Ascending aorta (tissue), 2 donors: ENCODE results near the gene KANSL1. TPM values are rescaled to one million over a fixed set of nuclear protein-coding genes. Genes with fewer than 3 reads are reported as not detected.

Experiments
- DNase-seq, 2 donors: peaks; one replicate each; pipeline ENCODE4 v3.0.0-alpha.2; 2019; ENCODE audit warnings: low spot score in 2 of 2
- H3K27ac ChIP-seq, 2 donors: fragments of 200-600 bp; sonication (generic); one replicate each; pipeline ENCODE4 v1.5.1; 2016 to 2017; ENCODE audit warnings: mild to moderate bottlenecking in 1 of 2
- H3K27me3 ChIP-seq: fragments of 200-600 bp; sonication (generic); one replicate; pipeline ENCODE4 v1.5.1; 2017
- H3K36me3 ChIP-seq, 2 donors: fragments of 200-600 bp; sonication (generic); one replicate each; pipeline ENCODE4 v1.5.1; 2016
- H3K4me1 ChIP-seq, 2 donors: fragments of 200-600 bp; sonication (generic); one replicate each; pipeline ENCODE4 v1.5.1; 2016 to 2017; ENCODE audit warnings: mild to moderate bottlenecking in 1 of 2
- H3K4me3 ChIP-seq, 2 donors: fragments of 200-600 bp; sonication (generic); one replicate each; pipeline ENCODE4 v1.5.1; 2016 to 2017; ENCODE audit warnings: mild to moderate bottlenecking in 1 of 2
- H3K9me3 ChIP-seq, 2 donors: fragments of 200-600 bp; sonication (generic); one replicate each; pipeline ENCODE4 v1.5.1; 2016
- CTCF ChIP-seq, 3 experiments: fragments of 200-600 bp in 2 of 3; fragments of 450-650 bp in 1 of 3; sonication (generic) in 2 of 3; IDR thresholded peaks; one replicate each; pipeline ENCODE4 v1.5.1; 2016 to 2019; ENCODE audit warnings: antibody characterized with exemption in 3 of 3, mild to moderate bottlenecking in 1 of 3, moderate library complexity in 1 of 3
- intact Hi-C: fragments of 100-400 bp; cut with DNase I; formaldehyde crosslinking; loops from one replicate; pipeline ENCODE4 v1.15.1; 2023
- total RNA-seq: library from RNA; depleted of rRNA; stranded (reverse); fragments of >200 nt; gene quantifications from one replicate; pipeline ENCODE4 v1.1.0, GENCODE V29; 2016

Gene KANSL1
- total RNA-seq, 1 donor from 2014 or later = 53.5 TPM

GRCh38 chr17:46148247-46148646, 45.0 kb downstream of the KANSL1 start:
- Histone ChIP-seq H3K27me3 (no peaks in the 10 kb centered on the region), H3K4me1 (peaks cover 0 to 33% of the 10 kb centered on the region in 2 donors), H3K4me3 (no peak overlapping the region), H3K9me3 (no peaks in the 10 kb centered on the region), H3K36me3 (no peaks in the 10 kb centered on the region), H3K27ac (no peak overlapping the region)
- intact Hi-C loops = no loop called here
- DNase-seq = no peak
- no peak for TF ChIP-seq CTCF (IDR thresholded peaks at IDR 0.05)

- H3K4me1 ChIP-seq = peaks cover 0 to 34% of the 10 kb centered on the region in 2 donors
These were observed 45.9 kb downstream of the KANSL1 start for GRCh38 chr17:46147296-46147695.

GRCh38 chr17:46144246-46144645, 49.0 kb downstream of the KANSL1 start:
- intact Hi-C loops = no loop called here
- no peak for DNase-seq
- Histone ChIP-seq H3K4me3 (no peak overlapping the region), H3K27me3 (no peaks in the 10 kb centered on the region), H3K9me3 (no peaks in the 10 kb centered on the region), H3K4me1 (peaks cover 0 to 27% of the 10 kb centered on the region in 2 donors), H3K36me3 (no peaks in the 10 kb centered on the region), H3K27ac (no peak overlapping the region)
- no peak for TF ChIP-seq CTCF (IDR thresholded peaks at IDR 0.05)

More at GRCh38 chr17:46147296-46147695, 45.9 kb downstream of the KANSL1 start:
- Histone ChIP-seq H3K9me3 (no peaks in the 10 kb centered on the region), H3K27me3 (no peaks in the 10 kb centered on the region), H3K4me3 (no peak overlapping the region), H3K27ac (no peak overlapping the region), H3K36me3 (no peaks in the 10 kb centered on the region)
- intact Hi-C loops = no loop called here
- DNase-seq = no peak
- no peak for TF ChIP-seq CTCF (IDR thresholded peaks at IDR 0.05)

- Histone ChIP-seq H3K4me3 (no peak overlapping the region), H3K9me3 (no peaks in the 10 kb centered on the region), H3K4me1 (peaks cover 0 to 27% of the 10 kb centered on the region in 2 donors), H3K36me3 (no peaks in the 10 kb centered on the region), H3K27ac (no peak overlapping the region), H3K27me3 (no peaks in the 10 kb centered on the region)
- no peak for TF ChIP-seq CTCF (IDR thresholded peaks at IDR 0.05)
- intact Hi-C loops = no loop called here
- DNase-seq = no peak
These were observed 49.4 kb downstream of the KANSL1 start for GRCh38 chr17:46143827-46144236.

GRCh38 chr17:46141645-46142044, 51.6 kb downstream of the KANSL1 start:
- no peak for TF ChIP-seq CTCF (IDR thresholded peaks at IDR 0.05)
- no peak for DNase-seq
- no peak overlapping the region for H3K27ac ChIP-seq
- H3K36me3 ChIP-seq = no peaks in the 10 kb centered on the region
- H3K9me3 ChIP-seq = no peaks in the 10 kb centered on the region
- intact Hi-C loops = no loop called here
- H3K4me3 ChIP-seq = no peak overlapping the region
- H3K4me1 ChIP-seq = peaks cover 0 to 27% of the 10 kb centered on the region in 2 donors
- no peaks in the 10 kb centered on the region for H3K27me3 ChIP-seq

GRCh38 chr17:46140645-46141197, 52.5 kb downstream of the KANSL1 start:
- DNase-seq = no peak
- no peaks in the 10 kb centered on the region for H3K27me3 ChIP-seq
- H3K9me3 ChIP-seq = no peaks in the 10 kb centered on the region
- intact Hi-C loops = no loop called here
- TF ChIP-seq CTCF (IDR thresholded peaks at IDR 0.05) = no peak
- no peak overlapping the region for H3K4me3 ChIP-seq
- H3K4me1 ChIP-seq = peaks cover 0 to 31% of the 10 kb centered on the region in 2 donors
- H3K27ac ChIP-seq = no peak overlapping the region
- no peaks in the 10 kb centered on the region for H3K36me3 ChIP-seq
